GM18870 (cell line): ENCODE results near the gene DNAJB13.

Source experiments
- ATAC-seq: cut with Tn5 transposase; IDR thresholded peaks from one replicate; pipeline ENCODE4 v1.9.1; 2021; ENCODE audit warnings: moderate library complexity; ENCODE audit not compliant: unreplicated experiment

Gene DNAJB13

GRCh38 chr11:73998846-73999575 is 48.2 kb downstream of the DNAJB13 start:
- ATAC-seq = no peak

GRCh38 chr11:73999581-74000306 is 48.9 kb downstream of the DNAJB13 start:
- no peak for ATAC-seq

- no peak for ATAC-seq
These were observed 49.7 kb downstream of the DNAJB13 start for GRCh38 chr11:74000307-74001133.

- no peak for ATAC-seq
These were observed 51.0 kb downstream of the DNAJB13 start for GRCh38 chr11:74001822-74002286.

- ATAC-seq = no peak
These were observed 52.0 kb downstream of the DNAJB13 start for GRCh38 chr11:74002832-74003231.

- no peak for ATAC-seq
These were observed 53.3 kb downstream of the DNAJB13 start for GRCh38 chr11:74004046-74004695.

- no peak for ATAC-seq
These were observed 54.2 kb downstream of the DNAJB13 start for GRCh38 chr11:74004759-74005615.

GRCh38 chr11:74005721-74006517 is 55.1 kb downstream of the DNAJB13 start:
- no peak for ATAC-seq

- no peak for ATAC-seq
These were observed 56.0 kb downstream of the DNAJB13 start for GRCh38 chr11:74006743-74007304.

- ATAC-seq = no peak
These were observed 57.0 kb downstream of the DNAJB13 start for GRCh38 chr11:74007691-74008372.

GRCh38 chr11:74008373-74009229 is 57.8 kb downstream of the DNAJB13 start, which contains the start of gene UCP3:
Gene UCP3, minus strand, starts transcription at chr11:74009085. Its CDS starts 2,043 bp downstream, at chr11:74007042.
- ATAC-seq = no peak

- no peak for ATAC-seq
These were observed 58.4 kb downstream of the DNAJB13 start for GRCh38 chr11:74009230-74009547.

- no peak for ATAC-seq
These were observed 59.0 kb downstream of the DNAJB13 start for GRCh38 chr11:74009675-74010305.

GRCh38 chr11:74010306-74011300 is 59.8 kb downstream of the DNAJB13 start:
- no peak for ATAC-seq

GRCh38 chr11:74011360-74012073 is 60.7 kb downstream of the DNAJB13 start:
- peak; percentile 67 for ATAC-seq
